HL-60/S4 treated with phorbol 12-myristate 13-acetate at 8.2 ng/mL for 4 days and 3 days (cell line): ENCODE measurements around the gene TIAM1.

Source experiments
- in situ Hi-C: fragments of 300-500 bp; cut with MboI; formaldehyde crosslinking; loops from 2 replicates; pipeline ENCODE4 v1.15.0; 2022; ENCODE audit warnings: low sequenced_read_pairs

The TIAM1 gene

DNA sequence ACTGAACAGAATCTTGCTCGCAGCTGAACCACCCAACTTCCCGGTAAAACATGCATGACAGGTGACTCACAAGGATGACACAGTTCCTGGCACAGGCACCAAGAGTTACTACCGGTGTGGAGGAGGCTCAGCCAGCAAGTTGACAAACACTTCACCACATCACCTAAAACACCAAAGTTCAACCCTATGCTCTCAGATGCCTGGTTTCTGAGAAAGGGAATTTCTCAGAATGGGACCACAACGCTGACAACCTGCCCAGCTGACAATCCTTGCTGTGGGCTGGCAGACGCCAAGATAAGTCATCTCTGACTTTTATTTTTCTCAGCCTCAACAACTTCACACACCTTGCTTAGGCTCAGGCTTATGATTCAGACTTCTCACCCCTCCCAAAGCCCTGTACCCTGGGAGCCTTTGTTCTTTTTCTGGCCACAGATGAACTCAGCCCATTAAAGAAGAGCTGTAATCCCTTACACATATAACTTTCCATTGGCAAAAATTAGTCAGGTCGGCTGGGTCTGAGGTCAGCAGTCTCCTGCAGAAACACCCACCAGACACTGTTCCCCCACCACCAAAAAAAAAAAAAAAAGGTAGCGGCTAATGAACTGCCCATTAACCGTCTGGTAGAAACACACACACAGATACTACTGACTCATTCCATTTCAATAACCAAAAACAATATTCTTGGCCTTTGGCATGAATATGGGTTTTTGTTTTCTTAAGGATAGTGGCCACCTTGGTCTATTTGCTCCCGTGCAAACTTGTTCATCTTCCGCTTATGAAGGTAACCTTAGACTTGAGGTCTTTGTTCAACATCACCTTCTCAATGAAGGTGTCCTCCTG, 10.8 kb upstream of the TIAM1 start:
- in situ Hi-C loops, result no loop called here

DNA sequence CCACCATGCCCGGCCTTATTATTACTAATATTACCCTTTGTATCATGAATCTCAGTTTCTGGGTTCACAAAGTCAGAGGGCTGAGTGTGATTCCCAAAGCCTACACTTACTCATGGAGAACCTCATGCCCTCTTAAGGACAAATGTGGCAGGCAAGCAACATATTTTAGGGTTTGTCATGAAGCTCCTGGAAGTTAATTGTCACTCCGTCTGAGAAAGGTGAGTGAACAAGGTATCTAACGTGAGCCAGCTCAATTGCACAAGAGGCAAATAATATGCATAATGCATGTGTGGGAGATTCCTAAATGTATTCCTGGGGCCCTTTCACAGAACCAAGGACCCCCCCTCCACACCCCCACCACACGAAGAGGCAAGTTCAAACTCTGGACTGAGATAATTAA, 10.1 kb upstream of the TIAM1 start:
- in situ Hi-C loops, result no loop called here

DNA sequence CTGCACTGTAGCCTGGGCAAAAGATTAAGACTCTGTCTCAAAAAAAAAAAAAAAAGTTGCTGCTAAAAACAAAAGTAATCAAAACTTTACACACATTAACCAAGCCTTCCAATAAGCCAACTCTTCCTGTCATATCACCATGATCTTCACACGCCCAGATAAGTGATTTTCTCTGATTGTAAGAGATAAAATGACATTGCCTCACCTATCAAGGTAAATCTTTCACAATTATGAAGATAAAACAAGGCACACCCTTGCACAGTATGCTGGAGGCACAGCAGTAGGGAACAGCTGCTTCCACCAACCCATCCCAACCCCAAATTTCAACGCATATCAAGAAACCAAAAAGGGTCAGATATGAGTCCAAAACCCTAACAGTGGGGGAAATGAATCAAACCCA, 8.8 kb upstream of the TIAM1 start:
- in situ Hi-C loops, result no loop called here

DNA sequence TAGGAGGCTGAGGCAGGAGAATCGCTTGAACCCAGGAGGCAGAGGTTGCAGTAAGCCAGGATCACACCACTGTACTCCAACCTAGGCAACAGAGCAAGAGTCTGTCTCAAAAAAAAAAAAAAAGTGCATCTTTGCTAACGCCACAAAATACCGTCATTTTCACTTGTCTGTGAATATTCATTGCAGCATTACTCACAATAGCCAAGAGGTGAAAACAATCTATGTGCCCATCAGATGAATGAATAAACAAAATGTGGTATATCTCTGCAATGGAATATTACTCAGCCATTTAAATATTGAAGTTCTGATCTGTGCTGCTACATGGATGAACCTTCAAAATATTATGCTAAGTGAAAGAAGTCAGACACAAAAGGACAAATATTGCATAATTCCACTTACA, 7.9 kb upstream of the TIAM1 start:
- in situ Hi-C loops, result no loop called here

DNA sequence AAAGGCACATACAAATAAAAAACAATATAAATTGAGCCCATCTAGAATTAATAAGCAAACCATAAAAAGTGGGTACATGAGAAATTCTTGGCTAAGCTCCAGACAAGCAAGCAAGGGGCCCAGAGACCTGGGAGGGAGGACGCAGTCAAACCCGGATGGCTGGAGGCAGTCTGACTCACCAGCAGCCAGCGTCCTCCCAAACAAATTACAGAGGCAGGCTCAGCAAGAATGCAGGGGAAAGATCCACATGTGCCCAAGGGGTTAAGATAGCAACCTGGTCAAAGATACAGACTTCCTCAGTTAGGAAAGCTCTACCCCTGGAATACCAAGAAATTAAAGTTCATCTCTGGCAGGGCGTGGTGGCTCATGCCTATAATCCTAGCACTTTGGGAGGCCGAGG, 7.4 kb upstream of the TIAM1 start:
- in situ Hi-C loops, result no loop called here

DNA sequence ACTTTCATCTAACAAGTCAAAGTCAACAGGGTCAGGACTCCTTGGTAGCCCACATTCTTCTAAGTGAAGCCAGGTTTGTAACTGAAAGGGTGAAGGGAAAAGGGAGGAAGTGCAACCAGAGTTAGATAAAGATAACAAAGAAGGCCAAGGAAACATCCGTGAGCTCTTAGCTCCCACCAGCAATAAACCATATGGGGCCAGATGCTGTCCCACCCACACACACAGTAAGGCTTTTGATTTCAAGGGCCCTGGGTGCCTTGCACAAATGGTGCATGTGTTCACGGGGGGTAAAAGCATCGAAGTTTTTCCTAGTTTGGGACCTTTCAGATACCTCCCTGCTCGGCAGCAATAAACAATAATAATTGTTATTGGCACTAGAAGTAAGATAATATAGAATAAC, 5.1 kb upstream of the TIAM1 start:
- in situ Hi-C loops, result no loop called here

DNA sequence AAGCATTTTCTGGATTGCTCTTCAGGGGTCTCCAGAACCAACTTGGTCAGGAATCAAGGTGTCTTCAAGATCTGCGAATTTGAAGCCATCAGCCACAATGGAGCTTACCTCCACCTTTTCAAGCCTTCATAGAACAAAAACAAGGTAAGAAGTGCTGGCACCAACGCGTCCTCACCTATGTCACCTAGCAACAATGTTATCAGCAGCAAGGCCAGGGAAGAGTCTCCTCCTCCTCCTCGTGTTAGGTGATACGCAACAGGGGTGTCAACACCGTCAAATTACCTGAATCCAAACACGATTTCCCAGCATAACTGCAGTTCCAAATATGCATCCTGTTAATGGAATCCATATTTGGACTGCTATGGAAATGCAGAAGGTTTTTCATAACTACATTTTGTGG, 4.1 kb upstream of the TIAM1 start:
- in situ Hi-C loops, result no loop called here

DNA sequence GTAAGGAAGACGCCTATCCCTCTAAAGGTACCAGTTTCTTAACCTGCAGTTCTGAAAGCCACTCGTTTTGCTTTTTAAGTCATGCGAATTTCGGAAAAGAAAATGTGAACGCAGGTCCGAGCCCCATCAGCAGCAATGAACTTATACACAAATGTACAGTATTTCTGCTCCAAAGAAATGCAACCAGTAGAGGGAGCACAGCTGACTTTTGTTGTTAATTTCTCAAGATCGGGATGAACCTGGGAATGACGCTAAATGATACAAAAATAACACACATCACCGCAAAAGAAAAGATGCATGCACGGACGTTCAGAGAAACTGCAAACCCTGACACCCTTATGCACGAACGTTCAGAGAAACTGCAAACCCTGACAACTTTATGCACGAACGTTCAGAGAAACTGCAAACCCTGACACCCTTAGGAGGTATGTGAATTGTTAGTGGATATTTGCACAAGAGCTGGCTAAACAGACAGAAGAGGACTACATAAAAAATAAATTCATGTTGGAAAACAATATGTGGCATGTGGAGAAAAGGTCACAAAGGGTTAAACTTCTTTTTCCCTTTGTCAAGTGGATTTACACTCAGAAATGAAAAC, 3.5 kb upstream of the TIAM1 start:
- in situ Hi-C loops, result no loop called here

DNA sequence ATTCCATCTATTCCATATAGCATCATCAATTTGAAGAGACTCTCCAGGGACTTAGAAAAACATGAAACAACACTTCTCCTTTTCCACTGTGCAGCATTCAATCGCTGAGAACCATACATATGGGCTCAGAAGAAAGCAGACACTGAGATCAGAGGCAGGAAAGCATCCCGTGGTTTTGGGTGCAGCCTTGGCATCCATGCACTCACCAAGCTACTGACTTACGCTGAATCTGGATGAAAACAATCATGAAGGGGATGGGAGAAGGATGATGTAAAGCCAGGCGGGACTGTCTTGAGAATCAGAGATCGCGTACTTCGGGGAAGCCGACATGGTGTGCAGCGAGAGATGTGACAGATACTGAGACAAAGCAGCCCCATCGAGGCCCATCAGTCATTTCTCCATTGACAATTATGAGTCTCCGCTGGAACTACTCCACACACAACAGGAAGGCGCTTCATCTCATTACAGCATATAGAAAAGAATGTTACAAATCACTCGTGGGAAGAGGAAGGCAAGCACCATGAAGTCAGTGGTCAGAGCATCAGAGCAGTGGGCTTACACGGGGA, 2.3 kb upstream of the TIAM1 start:
- in situ Hi-C loops, result no loop called here

DNA sequence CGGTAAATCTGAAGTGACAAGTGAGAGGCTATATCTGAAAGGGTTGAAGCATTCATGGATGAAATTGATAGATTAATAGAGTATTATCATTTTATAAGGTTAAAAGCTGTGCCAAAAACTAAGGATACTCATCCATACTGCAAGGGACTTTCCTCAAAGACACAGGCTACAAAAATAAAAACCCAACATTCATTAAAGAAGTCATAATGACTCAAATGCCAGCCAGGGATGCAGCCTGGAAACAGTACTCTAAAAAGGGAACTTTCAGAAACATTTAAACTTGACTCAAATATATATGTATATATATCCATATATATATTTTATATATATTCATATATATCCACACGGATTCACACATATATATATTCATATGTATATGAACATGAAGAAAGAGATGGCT, 1.1 kb upstream of the TIAM1 start:
- in situ Hi-C loops, result no loop called here

DNA sequence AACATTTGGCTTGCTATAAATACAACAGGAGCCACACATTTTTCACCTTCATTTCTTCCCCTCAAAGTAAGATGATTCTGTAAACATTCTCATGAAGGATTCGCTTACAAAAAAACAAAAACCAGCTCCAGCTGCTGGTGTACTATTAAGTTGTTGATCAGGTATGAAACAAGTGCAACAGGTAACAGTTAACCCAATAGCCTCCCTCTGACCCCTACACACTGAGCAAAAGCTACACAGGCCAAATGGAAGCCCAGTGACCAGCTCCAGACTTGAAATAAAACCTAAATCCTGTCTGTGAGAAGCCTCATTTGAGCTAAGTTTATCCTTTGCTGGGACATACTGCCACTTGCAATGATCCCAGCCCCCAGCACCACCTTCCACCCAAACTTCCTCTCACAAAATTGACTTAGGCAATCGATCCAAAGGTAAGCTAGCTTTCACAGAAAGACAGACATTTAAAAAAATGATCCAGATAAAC, 991 bp downstream of the TIAM1 start:
- in situ Hi-C loops, result no loop called here

DNA sequence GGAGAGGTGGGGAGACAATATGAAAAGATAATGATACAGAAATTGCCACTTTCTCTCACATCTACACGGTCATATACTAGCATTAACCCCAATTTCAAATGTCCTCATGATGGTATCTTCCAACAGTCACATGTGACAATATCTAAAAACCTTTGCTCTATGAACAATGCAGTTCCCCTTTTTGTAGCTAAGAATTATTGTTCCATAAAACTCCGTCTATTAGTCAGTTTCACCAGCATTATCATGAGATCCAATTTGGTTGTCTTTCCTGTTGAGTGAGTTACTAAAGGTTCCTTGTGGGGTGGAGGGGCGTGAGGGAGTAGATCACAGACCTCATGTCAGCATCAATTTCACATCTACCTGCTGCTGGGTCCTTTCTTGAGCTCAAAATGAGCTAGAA, 1.7 kb downstream of the TIAM1 start:
- in situ Hi-C loops, result no loop called here

DNA sequence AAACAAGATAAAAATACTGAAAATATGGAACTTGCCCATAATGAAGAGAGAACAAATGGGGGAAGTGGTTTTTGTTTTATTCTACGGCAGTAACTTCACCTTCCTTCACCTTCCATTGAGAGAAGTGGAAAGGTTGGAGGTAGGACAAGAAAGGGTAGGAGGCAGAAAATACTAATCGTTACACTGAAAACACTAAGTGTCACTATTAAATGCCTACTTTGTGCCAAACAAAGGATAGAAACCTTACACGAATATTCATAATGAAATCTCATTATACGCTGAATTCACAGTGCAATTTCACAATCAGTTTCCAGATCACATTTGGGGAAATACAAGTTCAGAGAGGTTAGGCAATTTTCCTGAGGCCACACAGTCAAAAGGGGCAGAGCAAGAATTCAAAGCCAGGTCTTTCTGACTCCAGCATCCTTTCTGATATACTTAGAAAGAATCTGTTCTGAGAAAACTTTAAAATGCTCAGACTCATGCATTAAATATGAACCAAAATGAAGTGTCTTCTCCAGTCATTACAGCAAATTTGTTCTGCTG, 3.0 kb downstream of the TIAM1 start:
- in situ Hi-C loops, result no loop called here

DNA sequence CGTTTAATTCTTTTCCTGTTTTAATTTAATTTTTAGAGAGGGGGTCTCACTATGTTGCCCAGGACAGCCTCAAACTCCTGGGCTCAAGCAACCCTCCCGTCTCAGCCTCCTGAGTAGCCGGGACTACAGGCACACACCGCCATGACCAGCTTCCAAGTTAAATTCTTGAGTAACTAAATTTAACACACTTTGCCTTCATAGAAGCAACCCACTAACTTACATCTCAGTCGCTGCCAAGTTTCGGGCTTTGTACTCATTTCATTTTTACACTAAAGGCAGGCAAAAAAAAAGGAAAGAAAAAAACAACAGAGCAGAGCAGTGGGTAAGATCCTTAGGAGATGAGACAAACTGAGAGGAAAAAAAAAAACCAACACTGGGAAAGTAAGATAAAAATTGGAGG, 3.5 kb downstream of the TIAM1 start:
- in situ Hi-C loops, result no loop called here

DNA sequence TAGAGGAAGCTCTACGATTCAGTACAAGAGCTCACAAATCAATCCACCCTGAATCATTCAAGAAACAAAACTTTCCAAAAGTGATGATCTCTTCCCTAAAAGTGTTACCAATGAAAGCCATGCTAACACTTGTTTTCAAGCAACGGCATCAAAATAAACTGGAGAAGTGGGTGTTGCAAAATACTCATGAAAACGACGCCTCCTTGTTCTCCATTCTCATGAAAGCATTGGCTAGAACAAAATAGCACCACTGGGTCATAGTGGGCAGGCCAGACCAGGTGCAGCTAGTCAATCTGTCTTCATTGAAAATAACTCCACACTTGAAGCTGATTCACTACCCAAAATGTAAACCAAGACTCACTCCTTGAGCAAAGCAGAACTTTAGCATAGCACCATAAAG, 4.3 kb downstream of the TIAM1 start:
- in situ Hi-C loops, result no loop called here

DNA sequence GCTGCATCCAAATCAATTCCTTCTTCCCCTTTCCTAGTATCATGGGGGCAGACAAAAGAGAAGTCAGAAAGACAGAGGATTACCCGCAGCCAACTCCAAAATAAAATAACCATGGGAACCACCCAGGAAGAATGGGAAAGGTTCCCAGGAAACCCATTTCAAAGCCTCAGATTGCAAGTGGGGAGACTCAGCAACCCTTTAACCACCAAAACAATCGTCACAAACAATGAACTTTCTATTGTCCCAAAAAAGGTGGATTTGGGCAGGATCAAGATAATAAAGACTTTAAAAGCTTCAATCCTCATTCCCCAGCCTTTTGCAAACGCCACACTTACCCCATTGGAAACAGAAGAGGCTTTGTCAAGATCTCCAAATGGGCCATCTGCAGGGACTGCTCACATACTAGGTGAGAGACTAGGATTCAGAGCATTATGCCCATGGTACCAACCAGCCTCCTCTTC, 5.1 kb downstream of the TIAM1 start:
- in situ Hi-C loops, result no loop called here

DNA sequence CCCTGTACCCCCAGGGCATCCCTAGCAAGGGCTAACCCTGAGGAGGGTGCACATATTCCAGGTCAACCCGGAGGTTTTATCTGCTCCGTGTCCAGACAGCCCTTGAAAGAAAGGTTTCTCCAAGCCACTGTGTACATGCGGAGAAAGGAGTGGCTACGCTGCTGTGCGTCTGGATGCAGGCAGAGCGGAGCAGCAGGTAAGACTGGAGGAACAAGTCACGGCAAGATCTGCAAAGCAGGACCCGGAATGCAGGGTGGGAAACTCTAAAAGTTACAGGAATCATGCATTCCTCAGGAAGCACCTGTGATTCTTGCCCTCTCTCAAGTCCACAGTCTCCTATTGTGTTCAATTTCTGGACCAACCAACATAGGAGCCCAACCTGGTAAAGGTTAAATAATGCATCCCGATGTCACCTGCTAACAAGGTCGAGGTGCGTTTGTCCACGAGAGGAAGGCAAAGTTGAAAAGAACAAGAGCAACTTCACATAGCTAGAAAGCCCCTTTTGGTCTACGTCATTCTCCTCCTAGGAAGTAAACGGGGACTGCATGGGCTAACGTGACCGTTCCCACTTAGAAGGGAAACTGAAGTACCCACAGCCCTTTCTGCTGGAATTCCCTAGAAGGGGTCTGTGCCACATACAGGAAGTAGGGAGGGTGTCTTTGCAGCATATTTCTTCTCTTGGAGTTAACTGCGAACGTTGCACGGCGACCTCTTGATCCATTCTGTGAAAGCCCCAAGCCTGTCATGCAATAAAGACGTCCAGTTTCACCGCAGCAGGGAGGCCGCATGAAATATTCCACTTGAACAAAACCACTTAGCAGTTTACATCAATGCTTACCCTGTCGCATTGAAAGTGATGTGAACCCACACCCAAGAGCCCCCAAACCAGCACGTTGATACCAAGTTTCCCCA, 5.8 kb downstream of the TIAM1 start:
- in situ Hi-C loops, result no loop called here

DNA sequence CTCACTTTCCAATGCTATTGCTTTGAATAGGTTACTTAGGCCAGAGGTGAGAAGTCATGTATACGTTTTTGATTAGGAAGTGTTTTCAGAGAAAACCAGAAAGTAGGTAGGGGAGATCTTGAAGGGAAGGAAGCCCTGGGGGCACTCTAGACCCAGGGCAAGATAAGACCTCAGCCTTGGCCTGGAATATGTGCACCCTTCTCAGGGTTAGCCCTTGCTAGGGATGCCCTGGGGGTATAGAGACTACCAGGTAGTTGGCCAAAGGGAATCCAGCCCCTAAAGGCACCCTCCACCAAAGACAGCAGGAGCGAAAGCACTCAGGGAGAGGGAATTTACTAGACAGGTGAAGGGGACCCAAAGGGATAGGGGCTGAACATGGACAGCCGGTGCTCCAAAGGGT, 7.0 kb downstream of the TIAM1 start:
- in situ Hi-C loops, result no loop called here

DNA sequence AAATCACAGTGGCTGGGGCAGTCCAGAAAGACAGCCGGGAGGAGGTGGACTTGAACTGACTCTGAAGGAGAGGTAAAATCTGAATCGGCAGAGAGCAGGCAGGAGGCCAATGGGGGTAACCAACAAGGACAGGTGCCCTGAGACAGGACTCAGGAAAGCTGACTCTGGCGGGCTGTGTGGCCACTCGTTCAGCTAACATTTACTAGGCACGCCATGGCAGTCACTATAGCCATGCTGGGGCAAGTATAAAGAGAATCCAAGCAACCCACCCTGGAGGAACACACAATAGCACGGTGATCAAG, 7.4 kb downstream of the TIAM1 start:
- in situ Hi-C loops, result no loop called here

DNA sequence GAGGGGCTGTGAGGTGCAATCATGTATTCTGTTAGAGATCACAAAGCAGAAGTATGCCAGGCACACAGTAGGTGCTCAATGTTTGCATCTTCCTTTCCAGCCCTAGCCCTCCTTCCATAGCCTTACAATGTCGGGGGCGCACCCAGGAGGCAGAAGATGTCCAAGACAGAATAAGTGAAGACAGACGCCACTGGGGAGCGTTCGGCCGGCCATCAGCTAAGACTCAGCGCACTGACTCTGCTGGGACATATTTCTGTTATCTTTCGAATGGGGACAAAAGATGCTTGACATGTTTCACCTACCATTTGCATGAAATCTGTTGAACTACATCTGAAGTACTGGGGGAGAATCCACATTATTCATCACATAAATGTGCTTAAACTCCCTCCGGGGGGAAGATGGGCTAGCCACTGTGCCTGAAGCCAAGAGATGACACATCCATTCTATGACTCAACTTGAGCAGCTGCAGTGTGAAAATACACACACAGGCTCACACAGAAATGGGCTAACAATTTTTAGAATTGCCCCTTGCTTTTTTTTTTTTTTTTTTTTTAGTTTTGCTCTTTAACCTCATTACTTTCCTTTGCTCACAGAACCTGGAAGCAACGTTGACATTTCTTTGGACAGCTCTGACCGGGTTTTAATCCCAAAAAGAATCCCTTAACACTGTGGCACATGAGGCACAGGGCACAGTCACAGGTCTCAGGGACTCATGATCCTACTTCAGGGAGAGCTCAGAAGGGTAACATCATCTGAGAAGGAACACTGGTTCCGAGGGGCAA, 7.9 kb downstream of the TIAM1 start:
- in situ Hi-C loops, result no loop called here
